Stomach smooth muscle (tissue), 2 donors: Measurements from ENCODE around the gene CDC42EP5.
"Not testable (repeated sequence)": the region's sequence is repeated elsewhere in the genome, so short reads cannot be mapped to it uniquely, and the experiment has no call there.

Source experiments
- H3K27ac ChIP-seq: one replicate; pipeline ENCODE4 v1.7.0; 2013; ENCODE audit warnings: mild to moderate bottlenecking, low read length, inconsistent platforms
- H3K27me3 ChIP-seq, 2 donors: one replicate each; pipeline ENCODE4 v1.7.0; 2013; ENCODE audit warnings: low read length in 2 of 2; ENCODE audit not compliant: insufficient read depth in 2 of 2, control insufficient read depth in 1 of 2
- H3K36me3 ChIP-seq, 2 donors: one replicate each; pipeline ENCODE4 v1.7.0; 2013; ENCODE audit warnings: low read length in 2 of 2; ENCODE audit not compliant: control insufficient read depth in 2 of 2, insufficient read depth in 2 of 2
- H3K4me1 ChIP-seq: one replicate; pipeline ENCODE4 v1.7.0; 2013; ENCODE audit warnings: low read length; ENCODE audit not compliant: control insufficient read depth, insufficient read depth
- H3K4me3 ChIP-seq, 2 donors: one replicate each; pipeline ENCODE4 v1.7.0; 2013; ENCODE audit warnings: low read length in 2 of 2
- H3K9ac ChIP-seq, 2 donors: one replicate each; pipeline ENCODE4 v1.7.0; 2013; ENCODE audit warnings: low read length in 2 of 2, mild to moderate bottlenecking in 1 of 2
- H3K9me3 ChIP-seq, 2 donors: one replicate each; pipeline ENCODE4 v1.7.0; 2013; ENCODE audit warnings: low read length in 2 of 2; ENCODE audit not compliant: control insufficient read depth in 2 of 2
- donor health status: healthy.
- donor health status: Pancreatic carcinoma.

Gene CDC42EP5

GRCh38 chr19:54446349-54446748 is 26.7 kb downstream of the CDC42EP5 start:
- H3K9me3 ChIP-seq, H3K4me3 ChIP-seq, H3K27me3 ChIP-seq, H3K27ac ChIP-seq, H3K9ac ChIP-seq: not testable (repeated sequence)
- H3K4me1 ChIP-seq: peaks cover 21% of the 10 kb centered on the region
- H3K36me3 ChIP-seq: peaks cover 4 to 12% of the 10 kb centered on the region in 2 donors

- H3K27me3 ChIP-seq: no peaks in the 10 kb centered on the region
- H3K4me3 ChIP-seq: no peak overlapping the region
- H3K9me3 ChIP-seq: no peaks in the 10 kb centered on the region
- peaks cover 8% of the 10 kb centered on the region for H3K4me1 ChIP-seq
- H3K36me3 ChIP-seq: peaks cover 0 to 7% of the 10 kb centered on the region in 2 donors
- no peak overlapping the region for H3K27ac ChIP-seq
- no peak overlapping the region for H3K9ac ChIP-seq
These were observed 28.4 kb downstream of the CDC42EP5 start for GRCh38 chr19:54444737-54445136.

- Histone ChIP-seq H3K9ac (no peak overlapping the region), H3K27me3 (no peaks in the 10 kb centered on the region), H3K9me3 (no peaks in the 10 kb centered on the region), H3K27ac (no peak overlapping the region), H3K4me1 (peaks cover 12% of the 10 kb centered on the region), H3K36me3 (peaks cover 0 to 7% of the 10 kb centered on the region in 2 donors), H3K4me3 (no peak overlapping the region)
These were observed 32.5 kb downstream of the CDC42EP5 start for GRCh38 chr19:54440641-54441040.

GRCh38 chr19:54439174-54439851 is 33.8 kb downstream of the CDC42EP5 start:
- Histone ChIP-seq H3K4me1 (peaks cover 22% of the 10 kb centered on the region), H3K27me3 (peaks cover 0 to 2% of the 10 kb centered on the region in 2 donors), H3K27ac (no peak overlapping the region), H3K4me3 (no peak overlapping the region), H3K9ac (no peak overlapping the region), H3K36me3 (no peaks in the 10 kb centered on the region), H3K9me3 (no peaks in the 10 kb centered on the region)

GRCh38 chr19:54436628-54437252 is 36.4 kb downstream of the CDC42EP5 start:
- Histone ChIP-seq H3K4me1 (peaks cover 22% of the 10 kb centered on the region), H3K36me3 (no peaks in the 10 kb centered on the region), H3K9me3 (no peaks in the 10 kb centered on the region), H3K9ac (no peak overlapping the region), H3K4me3 (no peak overlapping the region), H3K27me3 (peaks cover 2 to 20% of the 10 kb centered on the region in 2 donors), H3K27ac (no peak overlapping the region)

GRCh38 chr19:54436031-54436523 is 37.0 kb downstream of the CDC42EP5 start:
- H3K27me3 ChIP-seq: peaks cover 6 to 27% of the 10 kb centered on the region in 2 donors
- peaks cover 25% of the 10 kb centered on the region for H3K4me1 ChIP-seq
- H3K36me3 ChIP-seq: no peaks in the 10 kb centered on the region
- H3K27ac ChIP-seq: no peak overlapping the region
- H3K9me3 ChIP-seq: no peaks in the 10 kb centered on the region
- H3K4me3 ChIP-seq: peak overlapping the region in 1 of 2 donors; percentile 35
- H3K9ac ChIP-seq: no peak overlapping the region

- Histone ChIP-seq H3K27ac (no peak overlapping the region), H3K9ac (no peak overlapping the region), H3K36me3 (no peaks in the 10 kb centered on the region), H3K4me3 (no peak overlapping the region), H3K4me1 (peaks cover 27% of the 10 kb centered on the region), H3K9me3 (no peaks in the 10 kb centered on the region), H3K27me3 (peaks cover 8 to 32% of the 10 kb centered on the region in 2 donors)
These were observed 37.5 kb downstream of the CDC42EP5 start for GRCh38 chr19:54435551-54436016.

- H3K4me3 ChIP-seq: no peak overlapping the region
- peaks cover 12 to 37% of the 10 kb centered on the region in 2 donors for H3K27me3 ChIP-seq
- H3K9ac ChIP-seq: no peak overlapping the region
- peaks cover 33% of the 10 kb centered on the region for H3K4me1 ChIP-seq
- H3K36me3 ChIP-seq: no peaks in the 10 kb centered on the region
- no peak overlapping the region for H3K27ac ChIP-seq
- no peaks in the 10 kb centered on the region for H3K9me3 ChIP-seq
These were observed 38.3 kb downstream of the CDC42EP5 start for GRCh38 chr19:54434873-54435214.

- H3K9me3 ChIP-seq: no peaks in the 10 kb centered on the region
- H3K27me3 ChIP-seq: peaks cover 17 to 42% of the 10 kb centered on the region in 2 donors
- H3K4me3 ChIP-seq: no peak overlapping the region
- H3K36me3 ChIP-seq: no peaks in the 10 kb centered on the region
- peaks cover 33% of the 10 kb centered on the region for H3K4me1 ChIP-seq
- no peak overlapping the region for H3K27ac ChIP-seq
- no peak overlapping the region for H3K9ac ChIP-seq
These were observed 38.8 kb downstream of the CDC42EP5 start for GRCh38 chr19:54434112-54434872.

- Histone ChIP-seq H3K9ac (no peak overlapping the region), H3K27ac (no peak overlapping the region), H3K27me3 (peaks cover 22 to 48% of the 10 kb centered on the region in 2 donors), H3K9me3 (no peaks in the 10 kb centered on the region), H3K4me1 (peaks cover 33% of the 10 kb centered on the region), H3K36me3 (no peaks in the 10 kb centered on the region), H3K4me3 (no peak overlapping the region)
These were observed 39.4 kb downstream of the CDC42EP5 start for GRCh38 chr19:54433697-54434096.
